WERI-Rb-1 (cell line): ENCODE data around the gene RNF5.

ENCODE experiments used
- DNase-seq: peaks from one replicate; pipeline ENCODE4 v3.0.0-alpha.2; 2020
- H3K27ac ChIP-seq: fragments of 250-450 bp; sonication (Bioruptor Pico); 2 replicates; pipeline ENCODE4 v1.5.1; 2020; ENCODE audit warnings: mild to moderate bottlenecking, moderate library complexity
- H3K27me3 ChIP-seq: fragments of 250-450 bp; sonication (Bioruptor Pico); 2 replicates; pipeline ENCODE4 v1.5.1; 2021; ENCODE audit warnings: mild to moderate bottlenecking, low read depth, moderate library complexity; ENCODE audit not compliant: insufficient read depth, severe bottlenecking
- H3K36me3 ChIP-seq: fragments of 250-450 bp; sonication (Bioruptor Pico); 2 replicates; pipeline ENCODE4 v1.5.1; 2020; ENCODE audit warnings: mild to moderate bottlenecking, moderate library complexity
- H3K4me3 ChIP-seq: 2 replicates; pipeline ENCODE4 v1.5.1; 2011; ENCODE audit warnings: low read depth, mild to moderate bottlenecking, control low read depth, low read length
- H3K9me3 ChIP-seq: fragments of 250-450 bp; sonication (Bioruptor Pico); 2 replicates; pipeline ENCODE4 v1.5.1; 2021; ENCODE audit warnings: mild to moderate bottlenecking, moderate library complexity; ENCODE audit not compliant: severe bottlenecking
- TF ChIP-seq, protein P1 (sequence below): IDR thresholded peaks from 2 replicates; pipeline ENCODE4 v1.5.1; 2011; ENCODE audit warnings: low read depth, mild to moderate bottlenecking, control low read depth, inconsistent platforms, low read length

RNF5 gene, protein sequence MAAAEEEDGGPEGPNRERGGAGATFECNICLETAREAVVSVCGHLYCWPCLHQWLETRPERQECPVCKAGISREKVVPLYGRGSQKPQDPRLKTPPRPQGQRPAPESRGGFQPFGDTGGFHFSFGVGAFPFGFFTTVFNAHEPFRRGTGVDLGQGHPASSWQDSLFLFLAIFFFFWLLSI

DNA sequence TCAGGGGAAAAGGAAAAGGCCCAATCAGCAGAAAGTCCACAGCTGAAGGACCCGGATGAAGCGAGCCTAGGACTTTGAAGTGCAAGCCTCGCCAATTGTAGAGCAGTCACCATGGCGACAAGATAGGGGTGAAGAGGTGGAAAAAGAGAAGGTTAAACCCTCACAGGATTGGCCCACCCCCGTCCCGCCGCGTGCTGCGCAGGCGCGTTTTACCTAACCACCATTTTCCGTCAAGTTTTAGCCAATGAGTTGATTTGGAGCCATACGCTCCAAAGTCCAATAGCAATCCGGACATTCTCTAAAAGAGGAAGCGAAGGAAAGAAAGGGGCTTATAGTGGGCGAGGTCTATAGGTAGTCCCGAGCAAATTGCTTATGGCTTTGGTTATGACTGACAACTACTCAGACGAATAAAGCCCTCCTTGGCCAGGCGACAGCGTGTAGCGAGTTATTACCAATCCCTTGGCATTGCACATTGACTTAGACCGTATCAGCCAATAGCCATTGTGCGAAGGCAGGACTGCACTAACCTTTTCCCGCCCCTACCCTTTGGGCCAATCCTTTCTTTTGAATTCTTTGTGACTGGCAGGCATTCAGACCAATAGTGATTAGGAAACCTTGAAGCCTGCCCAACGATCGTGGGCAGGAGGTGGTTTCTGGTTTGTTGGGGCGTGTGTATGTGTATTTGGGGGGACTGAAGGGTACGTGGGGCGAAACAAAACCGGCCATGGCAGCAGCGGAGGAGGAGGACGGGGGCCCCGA lies at the start of gene RNF5:
Gene RNF5 (plus strand): TSS at position 618 of the 759 bp plus-strand sequence. CDS start 107 bp downstream, at position 725.
- no peaks in the 10 kb centered on the region for H3K9me3 ChIP-seq
- TF ChIP-seq, protein P1, sequence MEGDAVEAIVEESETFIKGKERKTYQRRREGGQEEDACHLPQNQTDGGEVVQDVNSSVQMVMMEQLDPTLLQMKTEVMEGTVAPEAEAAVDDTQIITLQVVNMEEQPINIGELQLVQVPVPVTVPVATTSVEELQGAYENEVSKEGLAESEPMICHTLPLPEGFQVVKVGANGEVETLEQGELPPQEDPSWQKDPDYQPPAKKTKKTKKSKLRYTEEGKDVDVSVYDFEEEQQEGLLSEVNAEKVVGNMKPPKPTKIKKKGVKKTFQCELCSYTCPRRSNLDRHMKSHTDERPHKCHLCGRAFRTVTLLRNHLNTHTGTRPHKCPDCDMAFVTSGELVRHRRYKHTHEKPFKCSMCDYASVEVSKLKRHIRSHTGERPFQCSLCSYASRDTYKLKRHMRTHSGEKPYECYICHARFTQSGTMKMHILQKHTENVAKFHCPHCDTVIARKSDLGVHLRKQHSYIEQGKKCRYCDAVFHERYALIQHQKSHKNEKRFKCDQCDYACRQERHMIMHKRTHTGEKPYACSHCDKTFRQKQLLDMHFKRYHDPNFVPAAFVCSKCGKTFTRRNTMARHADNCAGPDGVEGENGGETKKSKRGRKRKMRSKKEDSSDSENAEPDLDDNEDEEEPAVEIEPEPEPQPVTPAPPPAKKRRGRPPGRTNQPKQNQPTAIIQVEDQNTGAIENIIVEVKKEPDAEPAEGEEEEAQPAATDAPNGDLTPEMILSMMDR, result no peak

DNA sequence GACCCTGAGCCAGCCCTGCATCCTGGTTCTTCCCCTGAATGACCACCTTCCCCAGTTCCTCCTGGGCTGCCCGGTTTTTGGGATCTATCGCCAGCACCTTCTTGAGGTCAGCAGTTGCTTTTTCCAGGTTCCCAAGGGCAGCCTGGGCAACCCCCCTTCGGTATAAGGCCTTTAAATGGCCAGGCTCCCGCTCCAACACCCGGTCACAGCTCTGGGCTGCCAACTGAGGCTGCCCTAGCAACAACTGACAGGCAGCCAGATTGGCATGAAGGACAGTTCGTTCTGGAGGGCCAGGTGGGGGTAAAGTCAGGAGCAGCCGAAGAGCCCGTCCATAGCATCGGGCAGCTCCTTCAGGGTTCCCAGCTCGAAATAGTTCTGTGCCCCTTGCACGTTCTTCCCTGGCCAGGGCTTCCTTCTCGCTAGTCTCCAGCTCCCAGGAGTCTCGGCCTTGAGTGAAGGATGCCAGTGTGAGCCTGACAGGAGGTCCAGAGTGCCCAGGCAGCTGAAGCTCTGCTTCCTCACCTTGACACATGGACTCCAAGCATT lies 49.4 kb upstream of the RNF5 start:
- TF ChIP-seq, protein P1, result no peak
- Histone ChIP-seq H3K36me3 (peaks cover 32% of the 10 kb centered on the region), H3K9me3 (no peaks in the 10 kb centered on the region), H3K27ac (peak overlapping the region; percentile 21), H3K27me3 (no peaks in the 10 kb centered on the region), H3K4me3 (no peak overlapping the region)
- no peak for DNase-seq

More for the DNA sequence above, at the start of gene RNF5:
- H3K36me3 ChIP-seq, result peaks cover 34% of the 10 kb centered on the region
- no peaks in the 10 kb centered on the region for H3K27me3 ChIP-seq
- DNase-seq, result peak; percentile 100
- peak within 1 kb of the TSS; percentile 96 for H3K27ac ChIP-seq
- H3K4me3 ChIP-seq, result peak within 1 kb of the TSS; percentile 85

DNA sequence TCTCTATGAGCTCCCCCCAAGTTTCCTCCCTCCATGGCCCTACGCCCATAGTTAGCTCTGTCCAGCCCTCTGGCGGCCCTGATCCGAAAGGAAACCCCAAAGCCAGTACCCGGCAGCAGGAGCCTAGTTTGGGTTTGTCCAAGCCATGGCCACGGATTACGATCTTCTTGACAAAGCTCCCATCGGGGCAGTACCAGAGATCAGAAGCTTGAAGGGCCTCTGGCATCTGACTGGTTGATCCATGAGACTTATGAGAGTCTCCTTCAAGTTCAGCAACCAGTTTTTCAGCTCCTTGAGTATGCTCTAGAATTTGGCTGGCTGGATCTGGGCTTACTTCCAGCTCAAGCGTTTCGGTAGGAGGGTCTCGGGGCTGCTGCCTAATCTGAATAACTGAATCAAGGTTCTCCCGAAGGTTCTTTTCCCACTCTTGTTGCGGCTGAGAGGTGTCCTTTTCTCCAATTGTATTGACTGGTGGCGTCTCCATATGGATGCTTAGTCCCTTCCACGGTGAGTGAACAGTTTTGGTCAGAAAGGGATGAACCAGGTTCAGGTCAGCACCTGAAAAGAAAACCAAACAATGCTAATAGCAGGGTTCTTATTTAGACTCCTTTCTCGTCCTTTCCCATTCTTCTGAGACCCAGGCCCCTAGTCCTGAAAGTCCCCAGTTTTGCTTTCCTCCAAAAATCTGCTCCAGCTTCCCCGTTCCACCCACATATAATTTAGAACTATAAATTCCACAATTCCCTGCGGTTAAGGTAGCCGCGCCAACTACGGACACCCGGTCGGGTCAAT lies 48.7 kb upstream of the RNF5 start:
- Histone ChIP-seq H3K27ac (peak overlapping the region; percentile 75), H3K4me3 (peak overlapping the region; percentile 79), H3K36me3 (peaks cover 25% of the 10 kb centered on the region), H3K9me3 (no peaks in the 10 kb centered on the region), H3K27me3 (no peaks in the 10 kb centered on the region)
- no peak for DNase-seq
- TF ChIP-seq, protein P1, result no peak

DNA sequence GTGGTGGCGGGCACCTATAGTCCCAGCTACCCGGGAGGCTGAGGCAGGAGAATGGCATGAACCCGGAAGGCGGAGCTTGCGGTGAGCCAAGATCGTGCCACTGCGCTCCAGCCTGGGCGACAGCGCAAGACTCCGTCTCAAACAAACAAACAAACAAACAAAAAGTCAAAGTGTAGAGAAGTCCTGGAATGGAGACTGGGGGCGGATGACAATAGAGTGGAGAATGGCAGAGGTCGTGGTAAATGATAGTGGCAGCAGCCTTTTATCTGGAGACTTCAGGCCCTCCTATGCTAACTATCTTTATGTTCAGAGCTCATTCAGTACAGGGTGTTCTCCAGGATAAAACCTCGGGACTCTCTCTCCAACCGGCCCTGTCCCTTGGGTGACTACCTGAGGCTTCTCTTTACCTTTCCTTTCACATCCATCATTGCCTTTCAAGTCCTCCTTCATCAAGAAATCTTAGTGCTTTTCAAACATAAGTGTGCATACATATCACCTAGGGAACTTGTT lies 46.7 kb upstream of the RNF5 start:
- TF ChIP-seq, protein P1, result no peak
- H3K27ac ChIP-seq, result no peak overlapping the region
- H3K4me3 ChIP-seq, result no peak overlapping the region
- DNase-seq, result no peak
- no peaks in the 10 kb centered on the region for H3K27me3 ChIP-seq
- no peaks in the 10 kb centered on the region for H3K9me3 ChIP-seq
- peaks cover 5% of the 10 kb centered on the region for H3K36me3 ChIP-seq

DNA sequence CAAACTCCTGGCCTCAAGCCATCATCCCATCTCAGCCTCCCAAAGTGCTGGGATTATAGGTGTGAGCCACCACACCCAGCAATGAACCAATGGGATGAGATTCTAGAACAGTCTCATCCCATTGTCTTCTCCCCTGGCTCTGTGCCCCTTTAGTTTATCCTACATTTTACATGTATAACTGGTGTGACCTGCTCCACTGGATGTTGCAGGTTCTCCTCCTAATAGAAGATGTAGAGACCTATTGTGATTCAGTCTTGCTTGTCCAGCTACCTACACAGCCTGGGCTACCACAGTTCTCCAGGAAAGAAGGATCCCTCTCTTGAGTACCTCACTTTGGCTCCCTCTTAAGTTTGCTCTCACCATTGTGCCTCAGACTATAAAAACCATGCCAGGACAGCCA lies 46.1 kb upstream of the RNF5 start:
- TF ChIP-seq, protein P1, result no peak
- no peak for DNase-seq

More for the DNA sequence above, 46.1 kb upstream of the RNF5 start:
- Histone ChIP-seq H3K27me3 (no peaks in the 10 kb centered on the region), H3K27ac (no peak overlapping the region), H3K9me3 (no peaks in the 10 kb centered on the region), H3K4me3 (no peak overlapping the region), H3K36me3 (no peaks in the 10 kb centered on the region; the same call in 1 of the 2 replicates)
